Medulla oblongata (tissue), 1 donor: ENCODE results near the gene BICDL1.

ENCODE experiments used
- DNase-seq: peaks from one replicate; pipeline ENCODE4 v3.0.0-alpha.2; 2015; ENCODE audit errors: extremely low spot score

The BICDL1 gene

GRCh38 chr12:120081641-120082040 lies 92.6 kb downstream of the BICDL1 start:
- DNase-seq = no peak

DNA sequence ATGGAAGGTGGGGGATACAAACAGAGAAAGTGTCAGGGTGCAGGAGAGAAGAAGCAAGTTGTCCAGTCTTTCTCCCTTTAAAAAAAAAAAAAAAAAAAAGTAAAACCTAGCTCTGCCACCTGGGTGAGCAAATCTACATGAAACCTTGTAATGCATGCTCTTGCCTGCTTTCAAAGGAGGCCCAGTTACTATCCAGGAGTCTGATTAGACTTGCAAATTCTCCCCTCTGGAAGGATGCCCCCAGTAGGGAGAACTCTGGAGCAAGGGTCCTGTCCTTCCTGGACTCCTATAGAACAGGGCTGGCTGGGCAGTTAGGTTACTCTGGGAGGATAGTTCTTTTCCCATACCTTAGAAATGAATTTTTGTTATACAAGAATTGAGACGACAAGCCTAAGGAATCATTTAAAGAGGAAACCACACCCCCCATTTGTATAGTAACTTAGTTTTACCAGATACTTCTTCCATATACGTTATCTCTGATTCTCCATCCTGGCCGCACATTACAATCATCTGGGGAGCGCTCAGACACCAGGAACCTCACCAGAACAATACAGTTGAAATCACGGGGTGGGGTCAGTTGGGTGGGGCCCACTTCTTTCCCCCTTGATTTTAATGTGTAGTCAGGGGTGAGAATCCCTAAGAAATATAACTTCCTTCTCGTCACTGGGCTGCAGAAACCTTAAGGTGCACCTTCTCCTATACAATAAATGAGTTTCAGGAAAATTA lies 97.0 kb downstream of the BICDL1 start:
- DNase-seq = no peak

DNA sequence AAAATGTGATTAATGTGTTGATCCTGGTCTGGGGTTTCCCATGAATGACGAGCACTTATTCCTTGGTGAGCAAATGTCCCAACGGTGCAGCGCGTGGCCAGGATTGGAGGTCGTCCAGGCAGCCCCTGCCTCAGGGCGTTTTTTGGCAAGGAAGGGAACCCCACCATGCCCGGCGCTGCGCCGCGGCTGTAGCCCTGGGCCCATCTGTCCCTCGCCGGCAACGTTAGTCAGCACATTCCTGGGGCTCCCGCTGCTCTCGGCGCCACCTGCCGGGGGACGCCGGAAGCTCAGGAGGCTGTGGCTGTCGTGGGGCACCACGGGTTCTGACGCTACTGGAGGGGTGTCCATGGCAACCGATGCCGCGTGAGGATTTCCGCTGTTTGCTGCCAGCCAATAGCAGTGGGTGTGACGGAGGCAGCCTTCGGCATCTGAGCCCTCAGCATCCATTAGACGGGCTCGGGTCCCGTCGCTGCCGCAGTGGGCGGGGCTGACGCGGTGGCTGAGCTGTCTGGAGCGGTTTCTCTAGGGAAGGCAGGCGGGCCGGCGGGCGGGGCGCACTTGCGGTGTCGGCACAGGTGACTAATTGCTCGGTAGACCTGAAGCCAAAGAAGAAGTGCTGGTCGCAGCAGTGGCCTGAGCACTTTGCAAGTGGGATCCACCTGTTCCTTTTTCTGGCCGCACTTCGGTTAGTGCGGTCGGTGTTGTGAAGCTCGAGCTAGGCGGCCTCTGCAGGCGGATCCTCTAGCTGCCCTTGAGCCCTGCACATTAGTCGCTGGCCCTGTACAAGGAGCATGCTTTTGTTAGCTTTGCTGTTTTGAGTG lies 98.0 kb downstream of the BICDL1 start:
- peak; percentile 99 for DNase-seq

- DNase-seq = no peak
Observed at GRCh38 chr12:120089105-120089504, 100.1 kb downstream of the BICDL1 start.

- no peak for DNase-seq
Observed at GRCh38 chr12:120089796-120090195, 100.8 kb downstream of the BICDL1 start.

GRCh38 chr12:120090206-120090605 lies 101.2 kb downstream of the BICDL1 start:
- DNase-seq = no peak

- no peak for DNase-seq
Observed at GRCh38 chr12:120090626-120091295, 101.7 kb downstream of the BICDL1 start.

DNA sequence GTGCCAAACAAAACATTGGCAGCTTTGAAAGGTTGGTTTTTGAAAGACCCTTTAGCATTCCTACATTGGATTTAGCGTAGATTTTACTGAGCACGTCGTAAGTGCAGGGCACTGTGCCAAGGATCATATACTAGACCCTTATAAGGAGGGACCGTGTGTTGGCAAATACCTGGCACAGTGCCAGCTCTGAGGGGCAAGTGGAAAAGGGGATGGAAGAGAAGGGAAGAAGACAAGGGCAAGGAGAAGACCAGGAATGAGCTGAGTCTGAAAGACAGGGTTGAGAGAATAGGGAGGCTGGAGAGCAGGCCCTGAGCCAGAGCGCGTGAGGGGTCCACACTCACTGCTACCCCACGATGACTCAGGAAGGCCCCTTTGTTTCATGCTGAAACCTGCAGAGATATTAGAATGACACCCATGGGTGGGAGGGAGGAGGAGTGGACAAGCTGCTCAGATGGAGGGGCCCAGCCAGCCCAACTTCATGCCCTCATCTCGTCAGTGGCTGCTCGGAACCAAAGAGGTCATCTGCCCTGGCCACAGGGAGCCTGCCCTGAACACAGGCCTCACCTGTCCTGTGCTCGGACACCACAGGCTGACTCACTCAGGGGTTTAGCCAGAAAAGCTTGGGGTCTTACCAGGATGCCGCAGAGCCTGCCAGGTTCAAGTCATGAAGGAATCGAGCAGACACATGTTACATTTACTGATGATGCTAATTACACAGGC lies 102.5 kb downstream of the BICDL1 start:
- no peak for DNase-seq

- DNase-seq = no peak
Observed at GRCh38 chr12:120092551-120093335, 103.7 kb downstream of the BICDL1 start.

- no peak for DNase-seq
Observed at GRCh38 chr12:120093336-120093591, 104.2 kb downstream of the BICDL1 start.

DNA sequence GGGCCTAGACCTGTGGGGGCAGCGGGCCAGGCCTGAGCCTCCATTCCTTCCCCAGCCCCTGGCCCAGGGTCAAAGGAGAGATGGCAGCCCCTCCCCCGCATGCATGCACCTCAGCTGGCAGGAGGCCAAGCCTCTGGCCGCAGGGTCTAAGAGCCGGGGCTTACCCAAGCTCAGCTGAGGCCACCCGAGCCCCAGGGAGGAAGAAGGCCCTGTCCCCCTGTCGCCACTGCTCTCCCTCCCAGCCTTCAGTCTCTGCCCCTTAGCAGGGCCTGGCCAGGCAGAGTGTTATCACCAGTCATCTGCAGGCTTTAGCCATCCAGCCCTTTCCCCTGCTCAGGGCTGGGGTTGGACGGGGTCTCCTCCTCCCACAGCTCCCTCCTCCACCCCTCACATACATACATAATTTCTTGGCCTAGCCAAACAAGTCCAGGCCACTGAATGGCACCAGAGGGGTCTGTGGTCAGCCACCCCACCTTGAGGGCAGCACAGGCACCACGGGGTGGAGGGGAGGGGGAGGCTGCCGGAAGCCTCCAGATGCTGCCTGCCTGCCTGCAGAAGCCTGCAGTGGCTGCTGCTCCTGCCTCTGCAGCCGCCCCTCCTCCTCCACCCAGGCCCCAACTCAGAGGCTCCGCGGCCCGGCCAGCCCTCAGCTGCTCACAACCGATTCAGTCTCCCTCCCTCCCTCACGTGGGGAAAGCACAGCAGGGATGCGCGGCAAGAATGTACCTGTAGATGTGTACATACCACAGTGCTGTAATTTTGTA lies 104.7 kb downstream of the BICDL1 start:
- no peak for DNase-seq

- peak; percentile 56 for DNase-seq
Observed at GRCh38 chr12:120094485-120094884, 105.4 kb downstream of the BICDL1 start.

DNA sequence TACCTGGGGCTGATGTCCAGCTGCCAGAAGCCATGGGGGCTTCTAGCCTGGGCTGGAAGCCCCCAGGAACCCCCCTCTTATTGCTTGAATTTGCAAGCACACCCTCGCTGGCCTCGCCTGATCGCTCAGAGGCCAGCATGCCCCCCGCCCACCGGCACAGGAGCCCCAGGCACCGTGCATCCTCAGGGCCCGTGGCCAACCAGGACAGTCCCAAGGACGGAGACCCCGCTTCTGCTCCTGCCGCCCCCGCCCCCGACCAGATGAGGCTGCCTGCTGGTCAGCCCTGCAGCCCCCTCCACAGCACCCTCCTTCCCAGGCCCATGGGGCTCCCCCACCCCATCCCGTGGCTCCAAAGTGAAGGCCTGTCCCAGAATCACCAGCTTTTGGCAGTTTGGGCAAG lies 106.3 kb downstream of the BICDL1 start:
- DNase-seq = no peak

DNA sequence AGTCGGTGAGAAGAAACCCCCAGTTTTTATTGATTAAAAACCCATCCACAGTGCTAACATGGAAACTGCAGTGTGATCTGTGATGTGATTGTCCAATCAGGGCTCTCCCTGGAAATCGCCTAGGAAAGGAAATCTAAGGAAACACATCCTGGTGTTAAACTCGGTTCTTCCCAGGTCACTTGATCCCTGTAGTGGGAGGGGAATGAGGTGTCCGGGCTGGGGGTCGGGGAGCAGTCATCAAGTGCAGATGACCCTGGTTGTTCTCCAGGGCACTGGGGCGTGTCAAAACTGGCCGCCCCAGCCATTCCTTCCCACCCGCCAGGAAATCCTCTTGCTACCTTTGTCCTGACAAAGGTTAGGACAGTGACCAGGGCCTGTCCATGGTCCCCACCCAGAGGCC lies 106.7 kb downstream of the BICDL1 start:
- no peak for DNase-seq

DNA sequence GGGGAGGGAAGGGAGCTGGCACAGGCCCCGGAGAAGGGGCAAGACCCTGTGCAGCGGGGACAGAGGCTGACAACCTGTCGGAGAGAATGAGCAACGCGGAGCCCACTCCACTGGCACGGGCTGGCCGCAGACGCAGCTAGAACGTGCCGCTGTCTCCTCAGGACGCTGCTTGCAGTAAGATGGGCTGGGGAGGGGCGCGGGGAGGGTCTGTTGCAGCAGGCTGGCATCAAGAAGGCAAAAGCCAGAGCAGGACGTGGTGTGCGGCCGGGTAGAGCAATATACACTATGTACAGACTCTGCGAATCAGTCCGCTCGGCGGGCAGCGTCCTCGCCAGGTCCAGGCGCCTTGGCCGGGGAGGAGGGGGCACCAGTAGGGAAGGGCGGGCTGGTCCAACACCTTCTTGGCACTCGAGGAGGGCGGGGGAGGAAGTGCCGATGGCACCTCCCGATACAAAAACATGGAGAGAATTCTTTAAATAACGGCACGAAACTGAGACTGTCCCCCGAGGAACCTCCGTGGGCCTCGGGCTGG lies 107.7 kb downstream of the BICDL1 start:
- no peak for DNase-seq

GRCh38 chr12:120098756-120099470 lies 109.9 kb downstream of the BICDL1 start:
- no peak for DNase-seq

GRCh38 chr12:120099738-120100137 lies 110.7 kb downstream of the BICDL1 start:
- DNase-seq = no peak

GRCh38 chr12:120100630-120101029 lies 111.6 kb downstream of the BICDL1 start:
- peak; percentile 93 for DNase-seq

DNA sequence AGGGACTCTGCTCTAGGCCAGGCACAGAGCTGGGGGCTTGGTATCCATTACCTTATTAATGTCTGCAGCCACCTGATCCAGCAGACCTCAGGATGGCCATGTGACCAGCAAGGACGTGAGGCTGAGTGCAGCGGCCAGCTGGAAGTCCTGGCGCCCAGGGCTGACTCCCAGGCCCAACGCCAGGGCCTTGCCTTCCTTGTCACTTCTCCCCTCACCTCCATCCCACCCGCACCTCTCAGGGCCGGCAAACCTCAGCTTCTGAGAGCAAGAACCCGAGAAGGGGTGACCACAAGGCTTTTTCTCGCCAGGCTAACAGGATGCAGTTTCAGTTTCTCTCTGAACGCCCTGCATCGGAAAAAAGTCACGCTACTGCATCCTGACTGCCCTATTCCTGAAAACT lies 112.1 kb downstream of the BICDL1 start:
- no peak for DNase-seq

GRCh38 chr12:120101617-120102016 lies 112.6 kb downstream of the BICDL1 start:
- DNase-seq = no peak
